Glomerular visceral epithelial cell (primary cell): ENCODE data around the gene RFWD3.

Experiments used
- DNase-seq: peaks from one replicate; pipeline ENCODE4 v3.0.0-alpha.2; 2016; ENCODE audit errors: extremely low spot score

RFWD3 gene

GRCh38 chr16:74617206-74617788, 49.4 kb downstream of the RFWD3 start:
- DNase-seq = no peak

- no peak for DNase-seq
These were observed 55.0 kb downstream of the RFWD3 start for GRCh38 chr16:74611721-74612120.

DNA sequence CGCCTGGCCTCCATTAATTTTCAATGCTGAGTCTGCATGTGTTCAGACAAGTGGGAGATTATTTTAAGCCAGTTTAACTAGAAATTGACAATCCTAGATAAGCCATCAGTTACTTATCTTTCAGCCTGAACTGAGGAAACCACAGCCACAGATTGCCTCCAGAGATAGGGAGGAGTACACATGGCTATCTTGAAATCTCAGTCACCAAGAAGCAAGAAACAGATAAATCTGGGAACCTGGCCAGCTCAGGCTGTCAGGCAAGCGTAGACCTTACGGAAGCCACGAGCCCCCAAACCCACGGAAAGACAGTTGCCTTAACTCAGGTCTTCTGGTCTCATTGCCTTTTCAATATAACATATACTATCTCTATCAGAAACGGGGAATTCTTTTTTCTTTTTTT, 57.7 kb downstream of the RFWD3 start:
- no peak for DNase-seq

- DNase-seq = no peak
These were observed 58.3 kb downstream of the RFWD3 start for GRCh38 chr16:74608381-74608780.

DNA sequence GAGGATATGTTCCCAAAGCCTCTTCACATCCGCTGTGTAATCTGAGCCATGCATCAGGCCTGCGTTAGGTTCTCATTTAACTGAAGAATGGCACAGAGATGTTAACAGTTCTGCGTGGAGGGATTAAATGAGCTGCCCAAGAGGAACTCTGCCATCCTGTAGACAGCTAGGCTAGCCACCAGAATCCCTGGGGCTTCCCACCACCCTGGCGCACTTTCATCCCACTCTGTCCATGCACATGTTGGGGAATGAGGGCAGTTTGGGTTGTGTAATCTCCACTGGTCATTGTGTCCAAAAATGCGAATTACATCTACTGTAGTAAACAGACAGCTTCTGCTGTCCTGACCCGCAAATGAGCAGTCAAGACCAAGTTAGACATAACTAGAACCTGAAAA, 58.7 kb downstream of the RFWD3 start:
- no peak for DNase-seq

GRCh38 chr16:74607310-74607961, 59.2 kb downstream of the RFWD3 start:
- no peak for DNase-seq

DNA sequence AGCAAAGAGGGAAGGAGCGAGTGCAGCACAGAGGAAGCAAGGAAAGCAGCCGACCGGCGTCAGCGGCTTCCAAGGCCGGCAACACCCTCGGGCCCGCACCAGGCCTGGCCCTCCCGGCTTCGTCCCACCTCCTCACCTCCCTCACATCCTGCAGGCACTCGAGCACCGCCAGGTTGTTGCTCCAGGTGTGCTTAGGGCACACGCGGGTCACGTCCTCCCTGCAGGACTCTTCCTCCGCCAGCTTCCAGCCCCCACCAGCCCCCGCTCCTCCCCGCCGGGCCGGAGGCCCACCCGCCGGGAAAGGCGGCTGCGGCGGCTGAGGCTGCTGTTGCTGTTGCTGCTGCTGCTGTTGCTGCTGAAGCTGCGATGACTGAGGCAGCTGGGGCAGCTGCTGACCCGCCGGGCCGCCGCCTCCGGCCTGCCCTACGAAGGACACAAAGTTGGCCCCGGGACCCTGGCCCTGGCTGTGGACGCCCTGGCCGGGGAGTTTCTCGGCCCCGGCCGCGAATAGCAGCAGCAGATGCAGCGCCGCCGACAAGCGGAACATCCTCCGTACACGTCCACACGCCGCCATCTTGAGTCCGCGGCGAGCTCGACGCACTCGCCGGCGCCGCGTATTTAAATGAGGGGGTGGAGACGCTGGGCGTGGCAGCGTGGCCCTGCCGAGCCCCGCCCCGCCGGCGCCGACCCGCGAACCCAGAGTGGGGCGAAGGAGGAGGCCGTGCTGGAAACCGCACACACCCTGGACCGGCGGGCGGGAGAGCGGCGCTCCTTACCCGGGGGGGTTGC, 60.0 kb downstream of the RFWD3 start, which contains the start of gene GLG1:
Gene GLG1 (minus strand): TSS at position 594 of the 789 bp plus-strand sequence. CDS start 20 bp downstream, at position 574.
- DNase-seq = peak; percentile 88

GRCh38 chr16:74605746-74606520, 60.7 kb downstream of the RFWD3 start:
- no peak for DNase-seq

- no peak for DNase-seq
These were observed 61.3 kb downstream of the RFWD3 start for GRCh38 chr16:74605332-74605731.

GRCh38 chr16:74603848-74604247, 62.8 kb downstream of the RFWD3 start:
- no peak for DNase-seq

GRCh38 chr16:74601126-74601871, 65.4 kb downstream of the RFWD3 start:
- DNase-seq = no peak

DNA sequence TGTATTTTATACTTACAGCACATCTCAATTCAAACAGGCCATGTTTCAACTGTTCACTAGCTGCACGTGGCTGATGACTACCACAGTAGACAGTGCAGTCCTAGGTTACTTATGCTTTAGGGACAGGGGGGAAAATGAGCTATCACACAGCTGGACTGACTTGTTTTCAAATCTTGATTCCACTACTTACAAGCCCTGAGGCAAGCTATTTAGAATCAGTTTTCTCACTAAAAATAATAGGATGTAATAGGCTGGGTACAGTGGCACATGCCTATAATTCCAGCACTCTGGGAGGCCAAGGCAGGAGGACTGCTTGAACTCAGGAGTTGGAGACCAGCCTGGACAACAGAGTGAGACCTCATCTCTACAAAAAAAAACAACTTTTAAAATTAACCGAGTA, 70.1 kb downstream of the RFWD3 start:
- no peak for DNase-seq

DNA sequence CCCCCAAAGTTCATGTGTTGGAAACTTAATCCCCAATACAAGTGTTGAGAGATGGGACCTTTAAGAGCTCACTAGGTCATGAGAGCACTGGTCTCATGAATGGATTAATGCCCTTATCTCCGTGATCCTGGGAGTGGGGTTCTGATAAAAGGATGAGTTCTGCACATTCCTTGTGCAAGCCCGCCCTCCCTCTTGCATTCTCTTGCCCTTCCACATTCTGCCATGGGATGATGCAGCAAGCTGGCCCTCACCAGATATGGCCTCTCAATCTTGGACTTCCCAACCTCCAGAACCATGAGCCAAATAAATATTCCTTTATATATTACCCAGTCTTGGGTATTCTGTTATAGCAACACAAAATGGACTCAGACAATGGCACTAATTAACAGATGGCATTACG, 73.8 kb downstream of the RFWD3 start:
- no peak for DNase-seq

DNA sequence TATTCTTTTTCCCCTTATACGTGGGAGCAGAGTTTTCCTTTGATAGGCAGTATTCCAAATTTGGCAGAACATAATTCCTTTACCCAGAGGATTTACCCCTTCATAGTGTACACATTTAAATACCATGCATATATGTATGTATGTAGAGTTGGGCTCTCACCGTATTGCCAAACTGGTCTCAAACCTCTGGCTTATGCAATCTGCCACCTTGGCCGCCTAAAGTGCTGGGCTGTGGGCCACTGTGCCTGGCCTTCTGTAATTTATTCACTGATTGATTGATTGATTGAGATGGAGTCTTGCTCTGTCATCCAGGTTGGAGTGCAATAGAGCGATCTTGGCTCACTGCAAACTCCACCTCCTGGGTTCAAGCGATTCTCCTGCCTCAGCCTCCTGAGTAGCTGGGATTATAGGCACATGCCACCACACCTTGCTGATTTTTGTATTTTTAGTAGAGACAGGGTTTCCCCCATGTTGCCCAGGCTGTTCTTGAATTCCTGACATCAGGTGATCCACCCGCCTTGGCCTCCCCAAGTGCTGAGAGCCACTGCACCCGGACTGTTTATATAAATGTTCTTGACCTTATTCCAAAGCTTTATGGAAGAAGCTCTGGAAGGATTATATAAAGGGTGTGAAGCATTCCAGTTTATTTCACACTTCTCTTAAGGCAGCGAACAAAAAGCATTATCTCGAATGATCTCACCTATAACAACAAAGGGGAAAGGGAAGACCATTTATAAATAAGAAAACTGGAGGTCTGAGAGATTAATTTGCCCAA, 74.6 kb downstream of the RFWD3 start:
- no peak for DNase-seq

- DNase-seq = no peak
These were observed 79.7 kb downstream of the RFWD3 start for GRCh38 chr16:74586948-74587347.

DNA sequence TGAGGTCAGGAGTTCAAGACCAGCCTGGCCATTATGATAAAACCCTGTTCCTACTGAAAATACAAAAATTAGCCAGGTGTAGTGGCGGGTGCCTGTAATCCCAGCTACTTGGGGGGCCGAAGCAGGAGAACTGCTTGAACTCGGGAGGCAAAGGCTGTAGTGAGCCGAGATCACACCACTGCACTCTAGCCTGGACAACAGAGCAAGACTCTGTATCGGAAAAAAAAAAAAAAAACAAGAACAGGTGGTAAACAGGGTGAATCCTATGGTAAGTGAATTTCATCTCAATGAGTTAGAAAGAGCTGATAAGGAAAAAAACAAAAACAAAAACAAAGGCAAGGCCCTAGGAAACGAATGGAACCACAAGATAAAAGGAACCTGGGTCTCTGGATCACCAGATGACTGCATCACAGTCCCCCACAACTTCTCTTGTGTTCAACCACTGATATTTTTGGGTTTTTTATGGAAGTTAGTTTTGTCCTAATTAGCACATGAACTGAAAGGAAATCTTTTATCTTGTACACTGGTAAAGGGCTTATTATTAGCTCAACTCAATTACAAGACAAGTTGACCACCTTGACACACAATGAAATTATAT, 80.7 kb downstream of the RFWD3 start:
- no peak for DNase-seq

DNA sequence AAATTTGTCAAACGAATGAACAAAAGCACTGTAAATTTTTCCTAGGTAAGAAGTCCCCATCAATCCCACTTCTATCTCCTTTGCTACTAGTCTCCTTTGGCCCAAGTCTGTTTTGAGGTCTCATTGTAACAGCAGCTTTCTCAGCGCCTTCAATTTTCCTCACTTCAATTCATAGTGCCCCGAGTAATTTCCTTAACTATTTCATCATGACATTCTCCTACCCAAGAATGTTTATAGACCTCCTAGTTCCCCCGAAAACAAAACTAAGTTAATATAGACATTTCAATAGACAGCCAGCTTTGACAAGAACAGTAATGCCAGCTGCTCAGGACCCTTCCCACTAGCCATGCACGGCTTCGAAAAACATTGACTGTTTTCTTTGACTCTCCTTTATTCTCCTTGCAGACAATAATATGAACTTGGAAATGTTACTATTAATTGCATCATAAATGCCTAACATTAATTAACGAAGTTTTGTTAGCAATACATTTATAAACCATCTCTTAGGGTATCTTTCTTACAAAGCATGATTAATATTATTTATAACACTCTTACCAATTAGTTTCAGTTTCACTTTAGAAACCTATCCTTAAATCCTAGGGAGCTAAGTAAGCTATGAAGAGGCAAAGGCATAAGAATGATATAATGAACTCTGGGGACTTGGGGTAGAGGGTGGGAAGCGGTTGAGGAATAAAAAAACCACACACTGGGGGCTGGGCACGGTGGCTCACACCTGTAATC, 82.6 kb downstream of the RFWD3 start:
- no peak for DNase-seq

GRCh38 chr16:74582970-74583369, 83.7 kb downstream of the RFWD3 start:
- no peak for DNase-seq

- DNase-seq = no peak
These were observed 85.8 kb downstream of the RFWD3 start for GRCh38 chr16:74580833-74581232.

DNA sequence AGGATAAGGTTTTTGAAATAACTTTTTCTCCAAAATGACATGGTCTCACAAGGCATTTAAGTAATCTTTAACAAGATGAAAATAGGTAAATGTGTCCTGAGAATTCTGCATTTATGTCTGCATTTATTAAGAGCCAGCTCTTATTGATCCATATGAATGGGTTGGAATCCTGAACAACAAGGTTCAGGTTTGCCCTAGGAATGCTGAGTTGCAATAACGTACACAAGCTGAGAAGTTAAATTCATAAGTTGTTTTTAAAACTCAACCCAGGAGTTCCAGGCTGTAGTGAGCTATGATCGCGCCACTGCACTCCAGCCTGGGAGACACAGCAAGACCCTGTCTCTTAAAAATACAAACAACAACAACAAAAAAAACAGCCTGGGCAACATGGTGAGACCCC, 87.8 kb downstream of the RFWD3 start:
- no peak for DNase-seq
